IPS DF 4.7 (cell line): ENCODE results near the gene SEMA3C.
A peak's percentile ranks its signal among the peaks of the same experiment; 100 is the strongest.

Source experiments
- DNase-seq: peaks from one replicate; pipeline ENCODE4 v3.0.0-alpha.2; 2013; ENCODE audit warnings: low spot score; ENCODE audit errors: extremely low read depth

SEMA3C gene

DNA sequence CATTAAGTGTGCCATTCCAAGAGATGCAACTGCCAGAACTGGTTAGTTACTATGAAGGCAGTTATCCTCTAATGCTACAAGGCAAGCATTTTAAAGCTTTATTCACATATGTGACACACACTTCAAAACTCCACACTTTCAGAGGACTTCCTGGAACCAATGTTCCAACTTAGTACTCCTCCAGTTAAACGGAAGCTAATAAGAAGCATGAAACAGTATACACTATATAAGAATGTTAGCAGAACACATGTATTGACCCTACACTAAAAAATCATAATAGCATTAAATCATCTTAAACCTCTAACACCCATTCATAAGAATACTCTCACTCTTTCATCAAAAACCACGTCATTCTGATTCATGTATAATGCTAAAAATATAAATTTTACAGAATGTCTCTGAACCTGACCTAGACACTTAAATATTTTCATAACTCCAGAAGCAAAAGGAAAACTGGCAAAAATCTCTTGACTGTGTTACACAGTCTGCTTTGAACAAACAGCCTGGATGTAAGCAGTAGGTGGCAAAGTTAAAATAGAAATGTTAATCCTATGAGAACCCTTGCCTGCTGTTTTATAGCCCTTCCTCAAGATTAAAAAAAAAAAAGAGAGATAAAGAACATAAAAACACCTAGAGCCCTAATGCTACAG, 135.0 kb downstream of the SEMA3C start:
- DNase-seq, result no peak

DNA sequence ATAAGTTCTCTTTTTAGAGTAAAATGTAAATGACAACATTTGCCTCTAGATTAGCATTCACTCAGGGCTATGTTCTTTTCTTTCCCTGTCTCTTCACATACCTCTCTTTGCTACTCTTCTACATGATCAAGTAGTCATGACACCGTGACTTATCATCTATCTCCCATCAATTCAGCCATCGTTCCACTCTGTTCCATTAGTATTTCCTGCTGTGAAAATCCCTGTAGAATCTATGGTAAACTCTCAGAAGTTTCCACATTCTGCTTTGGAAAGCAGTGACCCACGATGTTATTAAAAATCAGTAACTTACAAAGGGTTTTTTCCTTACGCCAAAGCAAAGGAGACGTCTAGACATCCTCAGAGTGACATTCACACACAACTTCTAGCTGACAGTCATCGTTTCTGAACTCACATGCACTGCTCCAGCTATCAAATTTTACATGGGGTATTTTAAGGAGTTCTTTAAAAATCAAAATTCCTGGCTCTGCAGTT, 135.6 kb downstream of the SEMA3C start:
- no peak for DNase-seq

DNA sequence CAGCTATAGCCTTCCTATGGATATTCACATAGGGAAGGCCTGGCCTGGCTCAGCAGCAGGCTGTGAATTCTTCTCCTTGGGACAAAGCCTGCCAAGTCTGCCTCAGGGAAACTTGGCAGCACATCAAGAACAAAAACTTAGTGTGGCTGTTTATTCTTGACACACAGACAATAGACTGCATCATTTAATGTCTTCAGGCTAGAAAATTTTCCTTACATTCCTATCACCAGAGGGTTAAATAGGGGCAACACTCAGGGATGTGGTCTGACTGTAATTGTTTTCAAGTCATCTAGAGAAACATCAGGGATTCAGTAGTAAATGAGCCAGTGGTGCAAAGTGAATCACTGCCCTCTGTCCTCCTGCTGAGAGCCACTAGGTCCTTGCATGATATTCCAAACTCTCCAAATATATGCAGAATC, 137.3 kb downstream of the SEMA3C start:
- no peak for DNase-seq

DNA sequence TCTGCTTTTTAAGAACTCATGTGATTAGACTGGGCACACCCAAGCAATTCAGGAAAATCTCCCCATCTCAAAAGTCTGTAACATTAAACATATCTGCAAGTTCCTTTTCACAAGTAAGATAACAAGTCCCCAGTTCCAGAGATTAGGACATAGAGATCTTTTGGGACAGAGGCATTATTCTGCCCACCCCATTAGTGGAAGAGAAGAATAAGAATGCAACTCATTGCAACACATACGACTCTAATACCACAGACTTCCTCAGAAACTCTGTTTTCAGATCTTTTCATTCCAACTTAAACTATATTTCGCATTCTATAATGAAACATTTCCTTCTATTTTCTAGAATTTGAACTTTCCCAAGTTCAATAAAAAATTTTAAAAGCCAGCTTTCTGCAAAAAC, 137.7 kb downstream of the SEMA3C start:
- no peak for DNase-seq

DNA sequence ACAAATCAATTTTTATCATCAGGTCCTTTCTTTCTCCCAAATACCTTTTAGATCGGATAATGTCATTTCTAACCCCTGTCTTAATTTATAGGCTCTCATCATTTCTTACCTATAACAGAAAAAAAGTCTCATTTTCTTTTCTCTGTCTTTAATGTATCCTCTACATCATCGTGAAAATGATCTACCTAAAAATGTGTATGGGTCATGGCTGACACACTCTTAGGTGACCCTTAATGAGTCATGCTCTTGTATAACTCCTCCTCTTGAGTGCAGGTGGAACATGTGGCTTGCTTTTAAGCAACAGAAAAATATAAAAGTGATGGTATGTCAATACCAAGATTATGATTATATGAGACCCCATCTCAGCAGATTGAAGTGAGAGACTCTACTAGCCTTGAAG, 139.4 kb downstream of the SEMA3C start:
- DNase-seq, result no peak

DNA sequence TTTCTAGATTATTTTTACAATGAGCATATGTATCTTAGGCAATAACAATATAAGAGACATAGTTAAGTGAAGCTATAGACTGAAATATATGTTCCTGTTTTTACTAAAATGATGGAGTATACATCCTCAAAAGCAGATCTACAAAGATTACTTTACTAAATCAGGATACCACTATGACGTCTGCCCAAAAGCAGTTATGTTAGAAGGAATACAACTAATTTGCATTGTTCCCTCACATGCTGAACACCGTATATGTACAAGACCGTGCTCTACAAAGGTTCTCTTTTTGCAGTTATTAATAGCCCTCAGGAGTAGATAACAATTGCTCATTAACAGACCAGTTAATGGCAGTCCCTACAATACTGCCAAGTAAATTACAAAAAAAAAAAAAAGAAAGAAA, 143.0 kb downstream of the SEMA3C start:
- DNase-seq, result no peak

DNA sequence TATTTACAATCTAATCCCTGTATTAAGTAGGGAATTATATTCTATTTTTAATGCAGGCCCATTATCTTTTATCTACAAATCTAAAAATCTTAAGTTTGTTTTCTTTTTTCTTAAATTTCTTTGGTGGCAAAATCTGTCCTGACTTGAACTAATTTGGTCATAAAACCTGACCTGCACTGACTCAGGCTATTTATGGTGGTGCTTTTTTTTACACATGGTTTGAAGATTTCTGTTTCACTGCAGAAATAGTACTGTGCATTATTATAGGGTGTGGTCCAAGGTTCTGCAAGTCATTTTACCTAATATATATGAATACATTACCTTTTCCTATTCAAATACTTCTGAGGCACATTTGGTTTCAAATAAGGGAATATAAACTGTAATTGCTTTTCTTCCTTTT, 143.4 kb downstream of the SEMA3C start:
- no peak for DNase-seq

DNA sequence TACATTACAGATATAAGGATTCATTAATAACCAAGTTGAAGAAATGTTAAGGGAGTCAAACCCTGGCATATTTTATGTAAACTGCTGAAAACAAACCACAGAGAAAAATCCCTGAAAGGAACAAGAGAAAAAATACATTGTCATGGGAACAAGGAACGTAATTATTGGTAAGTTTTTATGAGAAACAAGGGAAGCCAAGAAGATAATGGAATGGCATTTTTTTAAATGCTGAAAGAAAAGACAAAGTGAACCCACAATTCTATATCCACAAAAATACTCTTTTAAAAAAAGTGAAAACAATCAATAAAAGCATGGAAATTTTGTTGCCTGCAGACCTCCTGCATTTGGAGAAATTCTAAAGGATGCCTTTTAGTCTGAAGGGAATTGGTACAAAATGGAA, 144.0 kb downstream of the SEMA3C start:
- no peak for DNase-seq

DNA sequence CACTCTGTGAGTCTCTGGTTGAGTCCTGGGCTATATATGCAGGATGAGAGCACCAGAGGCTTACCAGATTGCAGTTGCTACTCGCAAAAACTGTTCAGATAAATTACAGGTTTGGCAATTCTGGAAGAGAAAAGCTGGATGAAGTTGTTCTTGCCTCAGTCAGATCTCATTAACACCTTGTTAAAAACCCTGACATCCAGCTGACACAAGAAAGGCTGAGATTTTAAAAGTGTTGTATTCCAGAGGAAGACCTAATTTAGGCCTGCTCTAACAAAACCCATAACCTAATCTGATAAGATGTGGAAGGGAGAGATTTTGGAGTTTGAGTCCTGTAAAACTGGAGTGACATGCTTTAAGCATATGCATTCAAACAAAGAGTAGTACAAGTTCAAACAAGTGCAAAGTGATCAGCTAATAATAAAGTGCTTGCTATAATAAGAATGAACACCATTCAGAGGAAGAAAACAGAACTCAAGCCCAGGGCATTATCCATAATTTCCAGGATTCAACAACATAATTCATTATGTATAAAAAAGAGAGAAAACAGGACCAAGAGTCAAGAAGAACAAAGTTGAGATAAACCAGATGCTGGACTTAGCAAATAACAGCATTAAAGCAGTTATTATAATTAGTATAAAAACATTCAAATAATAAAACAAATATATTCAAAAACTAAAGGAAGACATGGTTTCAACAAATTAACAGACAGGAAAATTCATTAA, 144.9 kb downstream of the SEMA3C start:
- no peak for DNase-seq

DNA sequence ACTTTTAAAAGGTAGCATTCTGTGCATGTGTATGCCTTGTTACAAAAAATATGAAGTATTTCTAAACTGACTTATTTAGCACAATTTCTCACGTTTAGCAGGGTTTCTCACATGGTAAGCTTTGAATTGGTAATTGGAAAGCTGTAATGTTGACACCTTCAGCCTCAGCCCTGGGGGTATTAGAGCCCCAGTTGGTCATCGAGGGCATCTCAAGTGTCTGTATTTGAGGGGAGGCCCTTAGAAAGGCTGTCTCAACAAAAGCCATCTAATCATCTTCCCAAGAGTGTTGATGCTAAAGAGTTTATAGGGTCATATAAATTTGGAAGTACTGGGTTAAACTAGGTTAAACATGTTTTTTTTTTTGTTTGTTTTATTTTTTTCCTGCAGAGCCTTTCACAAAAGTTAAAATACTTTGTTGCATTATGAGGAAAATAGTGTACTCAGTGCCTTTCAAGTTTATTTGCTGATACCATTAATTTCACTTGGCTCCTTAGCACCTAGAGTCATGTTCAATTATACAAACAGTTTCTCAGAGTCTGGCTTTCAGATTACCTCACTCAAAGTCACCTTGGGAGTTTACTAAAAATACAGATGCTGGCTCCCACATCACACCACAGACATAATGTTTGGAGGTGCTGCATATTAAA, 146.4 kb downstream of the SEMA3C start:
- no peak for DNase-seq

DNA sequence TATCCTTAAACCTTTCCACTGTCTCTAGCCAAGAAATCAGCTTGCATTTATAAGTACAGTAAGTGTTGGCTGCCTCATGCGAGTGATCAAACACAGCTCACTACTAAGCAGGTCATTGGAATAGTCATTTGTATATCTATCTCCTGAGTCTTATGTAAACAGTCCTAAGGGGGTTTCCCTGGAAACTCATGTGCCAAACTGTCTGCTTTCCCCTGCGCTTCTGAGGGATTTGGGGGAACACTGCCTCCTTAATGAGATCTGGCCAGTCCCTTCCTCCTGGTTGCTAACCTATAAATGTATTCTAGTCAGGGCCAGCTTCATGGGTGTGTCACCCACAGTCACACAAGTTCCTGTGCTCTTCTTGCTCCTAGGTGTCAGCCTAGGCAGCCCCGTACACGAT, 147.3 kb downstream of the SEMA3C start:
- DNase-seq, result no peak

DNA sequence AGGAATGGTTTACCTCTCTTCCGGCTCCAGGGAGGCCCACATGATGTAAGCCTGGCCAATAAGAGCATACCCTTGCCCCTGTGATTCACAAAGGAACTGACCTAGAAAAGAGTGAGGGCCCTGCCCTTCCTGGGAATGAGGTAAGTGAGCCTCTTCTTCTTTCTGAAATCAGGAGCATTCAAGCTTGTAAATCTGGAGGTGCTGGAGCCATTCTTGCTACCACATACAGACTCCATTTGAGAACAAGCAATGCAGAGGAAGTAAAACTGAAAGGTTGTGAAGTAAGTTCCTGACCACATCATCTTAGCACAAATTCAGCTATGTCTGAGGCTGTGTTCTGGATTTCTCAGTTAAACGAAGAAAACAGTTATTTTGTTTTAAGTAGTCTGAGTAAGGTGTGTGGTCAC, 148.2 kb downstream of the SEMA3C start:
- DNase-seq, result no peak

DNA sequence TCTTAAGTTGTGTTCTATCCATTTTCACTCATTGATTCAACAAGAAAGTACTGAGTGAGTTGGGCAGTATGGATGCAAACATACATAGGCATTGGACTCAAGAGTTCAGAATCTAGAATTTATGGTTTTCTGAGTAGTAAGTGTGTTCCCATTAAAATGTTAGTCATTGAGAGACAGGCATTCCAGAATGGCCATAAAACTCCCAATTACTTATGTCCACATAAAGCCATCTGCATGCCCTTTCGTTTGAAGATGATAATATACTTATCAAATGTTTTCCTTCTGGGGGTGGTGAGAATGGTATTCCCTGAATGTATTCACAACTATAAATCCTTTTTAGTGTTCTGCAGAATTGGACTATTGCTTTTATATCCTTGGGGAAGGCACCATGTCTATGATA, 148.8 kb downstream of the SEMA3C start:
- no peak for DNase-seq

DNA sequence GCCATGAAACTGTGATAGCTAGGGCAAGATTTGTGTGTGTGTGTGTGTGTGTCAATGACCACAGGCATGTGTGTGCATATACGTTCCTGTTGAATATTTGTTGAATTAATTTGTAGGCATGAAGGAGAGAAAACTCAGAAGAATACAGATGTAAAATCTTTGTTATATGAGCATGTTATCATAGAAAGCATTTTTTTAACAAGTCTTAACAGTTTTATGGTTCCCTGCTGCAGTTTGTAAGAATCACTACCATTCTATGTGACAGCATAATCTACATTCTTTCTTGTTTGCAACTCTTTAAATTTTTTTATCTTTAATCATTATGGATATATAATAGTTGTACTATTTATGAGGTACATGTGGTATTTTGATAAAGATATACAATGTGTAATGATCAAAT, 150.1 kb downstream of the SEMA3C start:
- no peak for DNase-seq

DNA sequence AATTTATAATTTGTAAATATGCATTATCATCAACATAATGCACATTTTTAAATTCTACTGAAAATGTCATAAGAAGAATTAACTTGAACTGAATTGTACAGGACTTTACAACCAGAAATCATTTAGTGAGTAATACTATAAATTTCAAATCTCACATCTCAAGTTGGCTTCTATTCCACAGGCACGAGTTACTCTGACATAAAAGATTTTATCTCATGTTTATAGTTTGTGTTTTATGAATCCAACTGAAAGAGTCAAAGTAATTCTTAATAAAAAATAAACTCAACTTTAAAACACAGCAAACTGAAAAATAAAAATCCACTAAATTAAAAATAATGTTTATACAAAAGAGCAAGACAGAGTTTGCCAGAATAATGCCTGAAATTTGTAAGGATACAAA, 151.2 kb downstream of the SEMA3C start:
- no peak for DNase-seq

DNA sequence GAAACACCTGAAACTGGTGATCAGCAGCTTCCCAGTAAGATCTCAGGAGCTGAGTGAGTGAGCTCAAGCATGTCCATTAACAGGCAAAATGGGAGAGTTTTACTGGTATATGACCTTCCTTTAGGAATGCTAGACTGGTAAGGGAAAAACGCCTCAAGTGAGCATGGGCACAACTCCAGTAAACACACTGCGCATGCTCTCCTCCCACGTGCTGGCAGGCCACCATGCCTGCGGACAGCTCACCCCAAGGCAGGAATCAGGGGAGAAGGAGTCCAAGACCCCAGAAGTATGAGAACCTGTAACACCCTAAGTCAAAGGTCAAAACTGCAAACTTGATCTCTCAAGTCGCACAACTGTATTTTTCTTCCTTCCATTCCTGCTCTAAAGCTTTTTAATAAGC, 152.1 kb downstream of the SEMA3C start:
- no peak for DNase-seq

DNA sequence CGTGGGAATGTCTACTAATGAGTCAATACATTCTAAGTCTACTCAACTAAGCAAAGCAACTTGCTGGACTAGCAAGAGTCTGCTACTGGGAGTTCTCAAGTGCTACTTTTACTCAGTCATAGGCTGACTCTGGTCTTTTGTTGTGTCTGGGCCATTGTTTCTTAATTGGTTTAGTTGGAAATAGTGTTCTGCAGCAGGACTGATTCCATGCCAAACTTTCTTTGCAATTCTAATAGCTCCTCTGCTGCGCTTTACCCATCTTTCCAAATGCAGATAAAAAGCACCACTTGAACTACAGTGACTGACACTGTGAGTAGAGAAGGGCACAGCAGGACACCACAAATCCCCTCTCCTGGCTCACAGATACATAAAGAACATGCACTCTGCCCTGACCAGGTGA, 154.7 kb downstream of the SEMA3C start:
- peak; percentile 93 for DNase-seq

DNA sequence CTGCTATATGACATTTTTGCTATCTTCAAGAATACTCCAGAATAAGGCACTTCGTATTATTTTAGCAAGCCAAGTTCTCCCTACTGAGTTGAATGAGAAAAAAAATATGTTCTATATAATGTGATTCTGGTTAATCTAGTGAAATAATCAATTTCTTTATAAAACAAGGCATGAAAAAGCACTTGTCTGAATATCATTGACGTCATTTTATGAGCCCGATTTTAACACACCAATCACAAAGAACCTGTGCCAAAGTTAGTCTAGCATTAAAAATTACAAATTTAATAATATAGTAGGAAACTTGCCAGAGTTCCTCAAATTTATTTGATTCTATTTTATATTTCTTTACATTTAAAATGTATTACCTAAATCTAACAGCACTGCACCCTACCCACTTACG, 155.1 kb downstream of the SEMA3C start:
- DNase-seq, result no peak

DNA sequence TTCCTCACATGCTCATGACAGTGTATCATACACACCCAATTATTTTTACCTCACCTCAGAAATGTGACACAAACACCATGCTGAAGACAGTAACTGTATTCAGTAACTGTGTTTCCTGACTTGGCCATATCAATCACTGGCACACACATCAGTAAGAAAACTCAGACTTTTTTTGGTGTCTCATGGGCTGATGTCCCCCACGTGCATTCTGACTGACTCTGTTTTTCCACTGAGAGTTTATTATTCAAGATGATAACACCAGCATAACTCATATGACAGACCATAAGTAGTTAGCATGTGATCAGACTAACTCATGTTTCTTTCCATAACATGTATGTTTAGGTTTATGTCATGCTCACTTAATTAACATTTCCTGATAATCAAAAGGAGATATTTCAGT, 155.6 kb downstream of the SEMA3C start:
- DNase-seq, result no peak

DNA sequence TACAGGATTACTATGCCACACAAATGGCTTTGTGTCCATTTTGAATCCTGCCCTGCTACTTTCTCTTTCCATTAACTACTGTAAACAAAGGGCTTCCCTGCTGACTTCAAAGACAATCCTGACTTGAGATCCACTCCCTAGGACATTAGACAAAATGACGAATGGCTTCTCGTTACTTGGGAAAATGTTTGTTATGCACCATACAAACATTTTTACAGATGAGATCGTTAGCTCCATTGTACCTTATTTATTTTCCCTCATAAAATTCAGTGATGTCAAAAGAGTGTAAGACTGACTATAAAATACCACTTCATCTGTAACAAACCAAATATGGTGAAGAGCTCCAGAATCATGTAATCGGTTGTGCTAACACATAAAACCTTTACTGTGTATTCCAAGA, 158.6 kb downstream of the SEMA3C start:
- no peak for DNase-seq

DNA sequence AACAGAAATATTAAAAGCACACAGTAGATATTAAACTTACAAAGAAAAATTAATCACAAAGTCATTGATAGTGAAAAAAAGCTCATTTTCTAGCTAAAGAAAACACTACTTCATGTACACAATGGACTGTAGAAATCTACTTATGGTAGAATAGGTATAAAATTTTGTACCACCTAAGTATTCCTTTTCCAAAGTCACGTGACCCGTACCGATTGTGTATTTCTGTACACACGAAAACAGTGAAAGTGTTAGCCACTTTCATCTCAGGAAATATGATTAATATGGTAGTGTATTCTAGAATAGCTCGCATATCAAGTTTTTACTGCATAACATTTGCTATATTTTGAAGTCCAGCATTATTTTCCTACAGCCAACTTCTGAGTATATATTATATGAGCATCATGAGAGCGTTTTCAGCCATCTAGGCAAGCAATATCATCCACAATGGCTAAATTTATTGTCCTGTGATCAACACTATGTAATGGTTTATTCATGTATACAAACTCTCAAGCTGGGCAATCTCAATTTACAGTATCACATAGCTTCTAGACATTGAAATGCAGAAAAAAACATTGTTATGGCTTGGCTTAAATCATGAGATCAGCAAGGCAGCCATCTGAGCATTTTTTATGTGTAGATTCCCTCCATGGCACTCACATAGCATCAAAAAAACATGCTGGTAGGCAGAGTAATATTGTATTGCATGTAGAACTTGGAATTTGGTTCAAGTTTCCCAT, 165.7 kb downstream of the SEMA3C start:
- no peak for DNase-seq

DNA sequence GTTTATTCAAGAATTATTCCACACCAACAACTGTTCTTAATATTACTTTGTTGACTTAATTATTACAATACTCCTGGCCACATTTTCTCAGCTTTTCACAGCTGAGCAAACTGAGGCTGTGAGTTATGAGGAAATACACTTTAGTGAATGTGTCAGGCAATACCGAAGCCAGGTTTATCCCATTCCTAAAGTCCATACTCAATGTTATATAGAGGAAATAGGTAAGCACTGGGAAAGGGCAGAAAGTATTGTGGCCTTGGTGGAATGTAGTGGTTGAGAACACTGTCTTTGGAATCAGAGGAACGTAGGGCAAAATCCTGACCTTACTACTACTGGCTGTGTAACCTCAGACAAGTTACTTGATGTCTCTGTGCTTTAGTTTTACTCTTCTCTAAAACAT, 169.6 kb downstream of the SEMA3C start:
- DNase-seq, result no peak
